Hypothalamus (tissue), 51 donors: ENCODE results near the gene GTF3A.

Experiments
- DNase-seq, 51 donors: peaks; one replicate each; lab custom pipeline; 2025; lab: John Stamatoyannopoulos, UW

GTF3A gene

DNA sequence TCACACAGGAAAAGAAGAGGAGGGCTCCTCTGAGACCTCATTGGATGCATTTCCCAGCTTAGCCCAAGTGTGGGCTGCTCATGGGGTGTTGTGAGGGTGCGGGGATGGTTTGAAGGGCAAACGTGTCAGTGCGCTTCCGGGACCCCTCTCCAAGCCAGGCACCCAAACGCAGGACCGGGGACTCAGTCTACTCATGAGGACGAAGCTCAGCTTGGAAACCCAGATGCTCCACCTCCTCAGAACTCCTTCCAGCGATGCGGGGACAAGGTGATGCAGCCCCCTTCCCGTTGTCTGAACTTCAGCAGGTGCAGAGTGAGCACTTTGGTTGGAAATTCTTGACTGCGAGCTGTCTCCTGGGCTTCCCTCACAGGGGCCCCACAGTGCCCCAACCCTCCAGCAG lies 59.0 kb downstream of the GTF3A start:
- DNase-seq, result no peak
